GM18868 (cell line): ENCODE data around the gene RDM1.
"Not testable (repeated sequence)": the region's sequence is repeated elsewhere in the genome, so short reads cannot be mapped to it uniquely, and the experiment has no call there.

Experiments used
- ATAC-seq: cut with Tn5 transposase; IDR thresholded peaks from one replicate; pipeline ENCODE4 v1.9.1; 2021; ENCODE audit warnings: mild to moderate bottlenecking, moderate library complexity; ENCODE audit not compliant: unreplicated experiment

RDM1 gene

GRCh38 chr17:35900708-35901480, 29.7 kb downstream of the RDM1 start:
- no peak for ATAC-seq

- ATAC-seq: no peak
Observed at GRCh38 chr17:35900280-35900679, 30.3 kb downstream of the RDM1 start.

- ATAC-seq: no peak
Observed at GRCh38 chr17:35898283-35899070, 32.1 kb downstream of the RDM1 start.

- not testable (repeated sequence) for ATAC-seq
Observed at GRCh38 chr17:35897772-35898171, 32.8 kb downstream of the RDM1 start.

- no peak for ATAC-seq
Observed at GRCh38 chr17:35895636-35896587, 34.7 kb downstream of the RDM1 start.

GRCh38 chr17:35894206-35894605, 36.4 kb downstream of the RDM1 start:
- ATAC-seq: no peak

GRCh38 chr17:35893751-35894150, 36.8 kb downstream of the RDM1 start:
- no peak for ATAC-seq

GRCh38 chr17:35892091-35893035, 38.2 kb downstream of the RDM1 start:
- no peak for ATAC-seq

GRCh38 chr17:35891269-35891668, 39.3 kb downstream of the RDM1 start:
- ATAC-seq: no peak

- ATAC-seq: no peak
Observed at GRCh38 chr17:35890774-35891155, 39.8 kb downstream of the RDM1 start.

GRCh38 chr17:35889818-35890773, 40.5 kb downstream of the RDM1 start:
- no peak for ATAC-seq

- no peak for ATAC-seq
Observed at GRCh38 chr17:35889241-35889640, 41.3 kb downstream of the RDM1 start.

- ATAC-seq: peak; percentile 90
Observed at GRCh38 chr17:35879773-35880654, 50.6 kb downstream of the RDM1 start, which contains the start of gene CCL5. TSS of gene CCL5 (minus strand) at chr17:35880360.

GRCh38 chr17:35878361-35878760, 52.2 kb downstream of the RDM1 start:
- ATAC-seq: no peak

- no peak for ATAC-seq
Observed at GRCh38 chr17:35877345-35878029, 53.1 kb downstream of the RDM1 start.

GRCh38 chr17:35876534-35876933, 54.0 kb downstream of the RDM1 start:
- ATAC-seq: no peak

- ATAC-seq: no peak
Observed at GRCh38 chr17:35875800-35876139, 54.8 kb downstream of the RDM1 start.
